Kidney (tissue), 14 donors: Measurements from ENCODE around the gene ATG16L2. TPM values are rescaled to one million over a fixed set of nuclear protein-coding genes. Genes with fewer than 3 reads are reported as not detected.

Source experiments
- DNase-seq, 5 donors: peaks; one replicate each; pipeline ENCODE4 v3.0.0-alpha.2; 2013 to 2020
- FAIRE-seq: peaks from 2 replicates; lab custom pipeline; 2012; peaks lifted over from hg19 to GRCh38; lab: Jason Lieb, UNC
- H3K27ac ChIP-seq, 2 donors: one replicate each; pipeline ENCODE4 v1.7.0; 2013; ENCODE audit warnings: low read depth in 2 of 2, low read length in 2 of 2, inconsistent platforms in 1 of 2
- H3K27me3 ChIP-seq: one replicate; pipeline ENCODE4 v1.7.1; 2013; ENCODE audit warnings: low read length, inconsistent platforms; ENCODE audit not compliant: control insufficient read depth, insufficient read depth
- H3K36me3 ChIP-seq, 3 donors: one replicate each; pipeline versions ENCODE4 v1.7.0 to v1.7.1; 2013; ENCODE audit warnings: low read length in 3 of 3, control low read depth in 1 of 3, inconsistent platforms in 1 of 3; ENCODE audit not compliant: insufficient read depth in 3 of 3, control insufficient read depth in 2 of 3
- H3K4me1 ChIP-seq, 3 donors: one replicate each; pipeline versions ENCODE4 v1.7.0 to v1.7.1; 2013; ENCODE audit warnings: low read length in 3 of 3, inconsistent platforms in 1 of 3, low read depth in 1 of 3; ENCODE audit not compliant: control insufficient read depth in 2 of 3, insufficient read depth in 2 of 3
- H3K4me3 ChIP-seq, 3 donors: one replicate each; pipeline versions ENCODE4 v1.7.0 to v1.8.1; 2013; ENCODE audit warnings: low read length in 3 of 3, control low read depth in 1 of 3, inconsistent platforms in 1 of 3
- H3K9ac ChIP-seq, 3 donors: one replicate each; pipeline versions ENCODE4 v1.7.0 to v1.7.1; 2013; ENCODE audit warnings: low read length in 3 of 3, control low read depth in 1 of 3, inconsistent platforms in 1 of 3
- H3K9me3 ChIP-seq, 3 donors: one replicate each; pipeline versions ENCODE4 v1.7.0 to v1.7.1; 2013; ENCODE audit warnings: low read length in 3 of 3, control low read depth in 1 of 3, inconsistent platforms in 1 of 3; ENCODE audit not compliant: control insufficient read depth in 2 of 3, insufficient read depth in 1 of 3
- CTCF ChIP-seq: IDR thresholded peaks from 3 replicates; pipeline ENCODE4 v1.5.1; 2012; ENCODE audit warnings: mild to moderate bottlenecking, moderate library complexity, borderline replicate concordance; ENCODE audit not compliant: insufficient read depth; ENCODE audit errors: extremely low read depth
- intact Hi-C: fragments of 100-400 bp; cut with DNase I; formaldehyde crosslinking; loops from one replicate; pipeline ENCODE4 v1.11.1; 2022
- polyA plus RNA-seq: library from polyadenylated mRNA; stranded (reverse); fragments of 350-450 nt; fragmentation: Illumina TruSeq; extraction: RNeasy Lipid Tissue Mini Kit (QIAGEN cat#74804); gene quantifications from one replicate; pipeline ENCODE4 v1.2.3, GENCODE V29; 2014; ENCODE audit warnings: low read depth, low replicate concordance; ENCODE audit not compliant: insufficient read depth
- total RNA-seq: library from RNA; stranded (reverse); fragmentation: NEBNext Ultra II Directional; extraction: Animal tissue kit (Norgen Biotek cat#: 25700); gene quantifications from one replicate; pipeline ENCODE4 v1.2.1, GENCODE V29; 2021
- donor health status: control.
- donor health status: control.
- donor health status: control.
- donor health status: control.
- donor health status: control.
- donor health status: DM: yes; HTN: yes; CAD: no.
- donor health status: Normal renal cell carcinoma (clear cell type).

The ATG16L2 gene
- total and polyA plus RNA-seq, 2 donors from 2014 or later: 16.1 to 38.6 TPM

GRCh38 chr11:72836111-72836510 lies 21.9 kb downstream of the ATG16L2 start:
- H3K9me3 ChIP-seq: no peaks in the 10 kb centered on the region
- peak overlapping the region; percentile 18 to 94 for H3K27ac ChIP-seq
- no peak overlapping the region for H3K4me3 ChIP-seq
- H3K4me1 ChIP-seq: peaks cover 0 to 17% (median 0%) of the 10 kb centered on the region in 3 donors
- H3K27me3 ChIP-seq: no peaks in the 10 kb centered on the region
- peak in 3 of 5 donors; percentile 45 to 78 (median 61) for DNase-seq
- no peak overlapping the region for H3K9ac ChIP-seq
- H3K36me3 ChIP-seq: peaks cover 0 to 13% (median 4%) of the 10 kb centered on the region in 3 donors
- FAIRE-seq: no peak
- intact Hi-C loops: no loop called here
- no peak for TF ChIP-seq CTCF

GRCh38 chr11:72838691-72839305 lies 24.6 kb downstream of the ATG16L2 start:
- Histone ChIP-seq H3K9me3 (no peaks in the 10 kb centered on the region), H3K4me3 (no peak overlapping the region), H3K9ac (no peak overlapping the region), H3K36me3 (peaks cover 0 to 13% (median 4%) of the 10 kb centered on the region in 3 donors), H3K27ac (no peak overlapping the region), H3K27me3 (no peaks in the 10 kb centered on the region), H3K4me1 (peaks cover 0 to 4% (median 4%) of the 10 kb centered on the region in 3 donors)
- no peak for TF ChIP-seq CTCF
- intact Hi-C loops: no loop called here
- FAIRE-seq (no peak), DNase-seq (no peak)

GRCh38 chr11:72840780-72841179 lies 26.6 kb downstream of the ATG16L2 start:
- H3K27me3 ChIP-seq: no peaks in the 10 kb centered on the region
- H3K9ac ChIP-seq: no peak overlapping the region
- H3K36me3 ChIP-seq: peaks cover 0 to 13% (median 2%) of the 10 kb centered on the region in 3 donors
- intact Hi-C loops: no loop called here
- DNase-seq: no peak
- H3K4me1 ChIP-seq: peaks cover 0 to 4% (median 2%) of the 10 kb centered on the region in 3 donors
- no peak overlapping the region for H3K4me3 ChIP-seq
- no peak for TF ChIP-seq CTCF
- no peak for FAIRE-seq
- no peak overlapping the region for H3K27ac ChIP-seq
- H3K9me3 ChIP-seq: no peaks in the 10 kb centered on the region
